Measurements from ENCODE around the gene LRRC8D.

LRRC8D gene

DNA sequence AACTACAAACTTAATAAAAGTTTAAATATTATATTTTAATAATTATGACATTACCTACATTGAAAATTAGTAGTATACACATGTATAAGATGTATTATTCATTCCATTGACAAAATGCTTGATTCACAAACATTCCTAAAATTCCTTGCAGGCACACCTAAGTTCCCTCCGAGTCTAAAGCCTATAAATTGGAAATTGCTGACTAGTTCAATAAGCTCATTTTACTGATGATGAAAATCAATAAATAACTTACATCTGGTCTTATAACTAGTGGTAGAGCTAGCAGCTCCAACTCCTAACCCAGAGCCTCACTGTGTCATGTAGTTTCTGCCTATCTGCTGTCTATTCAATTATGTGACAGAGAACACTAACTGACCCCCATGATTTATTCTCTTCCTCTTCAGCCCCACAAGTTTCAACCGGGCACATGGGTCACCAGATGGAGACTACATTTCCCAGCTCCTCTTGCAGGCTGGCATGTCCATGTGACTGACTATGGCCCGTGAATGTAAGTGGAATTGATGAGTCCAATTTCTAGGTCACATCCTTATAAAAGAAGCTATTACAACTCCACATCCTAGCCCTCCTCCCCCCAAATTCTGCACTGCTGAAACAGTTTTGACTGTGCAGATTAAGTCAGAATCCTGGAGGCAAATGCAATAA lies 29.6 kb upstream of the LRRC8D start:
- TF ChIP-seq, protein P1, sequence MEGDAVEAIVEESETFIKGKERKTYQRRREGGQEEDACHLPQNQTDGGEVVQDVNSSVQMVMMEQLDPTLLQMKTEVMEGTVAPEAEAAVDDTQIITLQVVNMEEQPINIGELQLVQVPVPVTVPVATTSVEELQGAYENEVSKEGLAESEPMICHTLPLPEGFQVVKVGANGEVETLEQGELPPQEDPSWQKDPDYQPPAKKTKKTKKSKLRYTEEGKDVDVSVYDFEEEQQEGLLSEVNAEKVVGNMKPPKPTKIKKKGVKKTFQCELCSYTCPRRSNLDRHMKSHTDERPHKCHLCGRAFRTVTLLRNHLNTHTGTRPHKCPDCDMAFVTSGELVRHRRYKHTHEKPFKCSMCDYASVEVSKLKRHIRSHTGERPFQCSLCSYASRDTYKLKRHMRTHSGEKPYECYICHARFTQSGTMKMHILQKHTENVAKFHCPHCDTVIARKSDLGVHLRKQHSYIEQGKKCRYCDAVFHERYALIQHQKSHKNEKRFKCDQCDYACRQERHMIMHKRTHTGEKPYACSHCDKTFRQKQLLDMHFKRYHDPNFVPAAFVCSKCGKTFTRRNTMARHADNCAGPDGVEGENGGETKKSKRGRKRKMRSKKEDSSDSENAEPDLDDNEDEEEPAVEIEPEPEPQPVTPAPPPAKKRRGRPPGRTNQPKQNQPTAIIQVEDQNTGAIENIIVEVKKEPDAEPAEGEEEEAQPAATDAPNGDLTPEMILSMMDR (IDR thresholded peaks at IDR 0.05), result no peak

DNA sequence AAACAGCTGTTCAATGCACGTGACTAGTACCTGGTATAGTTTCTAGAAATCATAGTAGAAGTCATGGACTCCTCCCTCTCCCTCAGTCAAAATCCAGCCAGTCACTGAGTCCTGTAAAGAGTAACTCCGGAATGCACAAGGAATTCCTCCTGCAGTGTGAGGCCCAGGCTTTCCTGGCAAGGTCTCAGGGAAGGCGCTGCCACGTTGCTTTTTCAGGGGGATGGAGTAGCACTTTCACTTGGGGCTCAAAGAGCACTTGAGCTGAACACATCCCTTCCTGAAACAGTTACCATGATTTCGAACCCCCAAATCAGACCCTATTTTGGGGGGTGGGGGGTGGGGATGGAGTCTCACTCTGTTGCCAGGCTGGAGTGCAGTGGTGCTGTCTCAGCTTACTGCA lies 26.4 kb upstream of the LRRC8D start:
- TF ChIP-seq, protein P1 (IDR thresholded peaks at IDR 0.05), result no peak

DNA sequence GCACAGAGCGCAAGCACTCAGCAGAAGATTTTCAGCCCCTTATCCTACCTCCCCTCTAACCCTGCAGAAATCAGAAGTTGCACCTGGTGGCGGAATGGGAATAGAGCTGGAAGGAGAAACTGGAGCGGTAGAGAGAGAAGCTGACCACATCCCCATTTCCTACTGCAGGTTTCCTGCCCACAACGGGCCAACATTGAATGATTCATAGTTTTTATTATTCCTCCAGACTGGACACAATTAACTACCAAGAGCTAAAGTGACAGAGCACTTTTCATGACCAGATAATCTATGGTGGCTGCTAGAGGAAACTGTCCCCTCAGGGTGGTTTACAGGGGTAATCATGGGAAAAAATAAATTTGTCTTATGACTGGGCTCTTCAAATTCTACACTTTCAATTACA lies 21.3 kb upstream of the LRRC8D start:
- TF ChIP-seq, protein P1 (IDR thresholded peaks at IDR 0.05), result no peak

DNA sequence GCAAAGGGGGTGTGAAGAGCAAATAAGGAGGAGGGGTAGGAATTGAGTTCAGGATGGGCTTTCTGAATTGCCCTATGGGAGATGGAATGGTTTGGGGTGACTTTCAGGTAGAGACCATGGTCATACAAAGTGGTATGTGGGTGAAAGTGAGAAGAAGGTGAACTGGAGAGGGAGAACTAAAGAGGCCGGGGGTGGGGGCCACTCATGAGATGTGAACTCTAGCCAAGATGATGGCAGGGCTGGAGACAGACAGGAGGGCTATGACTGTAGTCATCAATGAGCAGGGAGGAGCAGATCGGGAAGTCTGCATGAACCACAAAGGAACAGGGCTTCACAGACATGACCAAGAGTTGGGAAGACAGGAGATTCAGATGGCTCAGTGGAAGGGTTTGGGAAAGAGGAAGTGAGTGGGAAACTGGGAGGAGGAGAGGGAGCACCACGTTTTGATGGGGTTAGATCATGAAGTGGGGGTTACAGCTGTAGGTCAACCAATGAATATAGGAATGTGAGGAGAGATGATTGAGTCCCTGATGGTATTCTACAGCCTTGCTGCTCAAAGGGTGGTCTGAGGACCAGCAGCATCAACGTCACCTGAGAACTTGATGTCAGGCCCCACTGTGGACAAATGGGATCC lies 20.7 kb upstream of the LRRC8D start:
- TF ChIP-seq, protein P1 (IDR thresholded peaks at IDR 0.05), result no peak

DNA sequence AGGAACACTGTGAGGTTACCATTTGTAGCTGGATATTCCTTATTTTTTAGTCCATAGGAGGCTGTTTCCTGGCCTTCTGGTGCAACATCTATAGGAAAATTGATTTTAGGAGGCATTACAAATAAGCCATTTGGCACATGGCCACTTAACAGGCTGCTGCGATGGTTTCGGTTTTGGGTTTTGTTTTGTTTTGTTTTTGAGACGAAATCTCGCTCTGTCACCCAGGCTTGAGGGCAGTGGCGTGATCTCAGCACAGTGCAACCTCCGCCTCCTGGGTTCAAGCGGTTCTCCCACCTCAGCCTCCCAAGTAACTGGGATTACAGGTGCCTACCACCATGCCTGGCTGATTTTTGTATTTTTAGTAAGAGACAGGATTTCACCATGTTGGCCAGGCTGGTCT lies 20.1 kb upstream of the LRRC8D start:
- TF ChIP-seq, protein P1 (IDR thresholded peaks at IDR 0.05), result no peak

DNA sequence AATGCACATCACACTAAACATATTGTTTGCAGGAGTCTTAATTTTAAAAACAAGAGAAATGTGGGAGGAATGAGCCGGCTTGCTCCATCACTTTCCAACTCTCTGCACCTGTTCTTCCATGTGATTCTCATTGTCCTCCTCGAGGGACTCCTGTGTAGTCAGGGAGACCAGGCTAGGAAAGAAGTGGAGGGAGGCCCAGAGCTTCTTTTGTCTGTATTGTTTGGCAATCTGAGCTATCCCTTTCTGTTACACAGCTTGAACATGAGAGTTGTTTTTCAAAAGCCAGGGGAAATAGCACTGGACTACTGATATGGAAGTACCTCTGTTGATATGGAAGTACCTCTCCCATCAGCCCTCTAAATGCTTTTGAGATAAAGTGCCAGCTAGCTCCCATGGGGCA lies 18.8 kb upstream of the LRRC8D start:
- TF ChIP-seq, protein P1 (IDR thresholded peaks at IDR 0.05), result no peak

DNA sequence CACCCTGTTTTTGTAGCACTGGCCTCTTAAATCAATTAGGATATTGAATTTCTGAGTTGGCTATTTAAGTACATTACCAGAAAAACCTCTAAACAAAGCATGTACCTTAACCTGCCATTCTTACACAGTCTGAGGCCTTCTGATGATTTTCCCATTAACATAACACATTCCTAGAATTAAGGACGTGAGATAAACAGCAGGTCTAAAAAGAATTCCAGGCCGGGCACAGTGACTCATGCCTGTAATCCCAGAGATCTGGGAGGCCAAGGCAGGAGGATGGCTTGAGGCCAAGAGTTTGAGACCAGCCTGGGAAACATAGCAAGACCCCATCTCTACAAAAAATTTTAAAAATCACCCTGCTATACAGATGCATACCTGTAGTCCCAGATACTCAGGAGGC lies 18.0 kb upstream of the LRRC8D start:
- TF ChIP-seq, protein P1 (IDR thresholded peaks at IDR 0.05), result no peak

Measured in LNCAP (cell line).